ENCODE results near the gene ADH7.
"Not testable (repeated sequence)": the region's sequence is repeated elsewhere in the genome, so short reads cannot be mapped to it uniquely, and the experiment has no call there.

The ADH7 gene

DNA sequence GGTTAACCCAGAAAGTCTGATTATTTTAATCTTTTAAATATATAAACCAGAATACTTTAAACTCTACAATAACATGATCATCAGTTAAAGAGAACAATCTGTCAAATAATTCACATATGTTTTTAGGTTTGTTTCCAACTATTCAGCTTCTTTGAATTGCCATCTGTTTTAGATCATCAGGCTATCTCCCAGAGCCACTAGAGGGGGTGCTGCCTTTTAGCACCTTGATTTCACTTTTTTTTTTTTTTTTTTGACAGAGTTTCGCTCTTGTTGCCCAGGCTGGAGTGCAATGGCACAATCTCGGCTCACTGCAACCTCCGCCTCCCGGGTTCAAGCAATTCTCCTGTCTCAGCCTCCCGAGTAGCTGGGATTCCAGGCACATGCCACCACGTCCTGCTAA lies 57.8 kb downstream of the ADH7 start:
- H3K4me3 ChIP-seq (replicated peaks; ENCODE audit: low read depth, low read length); H3K36me3 ChIP-seq (ENCODE audit: control insufficient read depth, insufficient read depth, low read length); DNase-seq (ENCODE audit: extremely low read depth, insufficient read length); H3K27me3 ChIP-seq (replicated peaks; ENCODE audit: control insufficient read depth, insufficient read depth, low read length): not testable (repeated sequence)
- TF ChIP-seq, protein P1, sequence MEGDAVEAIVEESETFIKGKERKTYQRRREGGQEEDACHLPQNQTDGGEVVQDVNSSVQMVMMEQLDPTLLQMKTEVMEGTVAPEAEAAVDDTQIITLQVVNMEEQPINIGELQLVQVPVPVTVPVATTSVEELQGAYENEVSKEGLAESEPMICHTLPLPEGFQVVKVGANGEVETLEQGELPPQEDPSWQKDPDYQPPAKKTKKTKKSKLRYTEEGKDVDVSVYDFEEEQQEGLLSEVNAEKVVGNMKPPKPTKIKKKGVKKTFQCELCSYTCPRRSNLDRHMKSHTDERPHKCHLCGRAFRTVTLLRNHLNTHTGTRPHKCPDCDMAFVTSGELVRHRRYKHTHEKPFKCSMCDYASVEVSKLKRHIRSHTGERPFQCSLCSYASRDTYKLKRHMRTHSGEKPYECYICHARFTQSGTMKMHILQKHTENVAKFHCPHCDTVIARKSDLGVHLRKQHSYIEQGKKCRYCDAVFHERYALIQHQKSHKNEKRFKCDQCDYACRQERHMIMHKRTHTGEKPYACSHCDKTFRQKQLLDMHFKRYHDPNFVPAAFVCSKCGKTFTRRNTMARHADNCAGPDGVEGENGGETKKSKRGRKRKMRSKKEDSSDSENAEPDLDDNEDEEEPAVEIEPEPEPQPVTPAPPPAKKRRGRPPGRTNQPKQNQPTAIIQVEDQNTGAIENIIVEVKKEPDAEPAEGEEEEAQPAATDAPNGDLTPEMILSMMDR (IDR thresholded peaks at IDR 0.05; ENCODE audit: insufficient read depth, low read length, poor library complexity, severe bottlenecking): peak; percentile 53

DNA sequence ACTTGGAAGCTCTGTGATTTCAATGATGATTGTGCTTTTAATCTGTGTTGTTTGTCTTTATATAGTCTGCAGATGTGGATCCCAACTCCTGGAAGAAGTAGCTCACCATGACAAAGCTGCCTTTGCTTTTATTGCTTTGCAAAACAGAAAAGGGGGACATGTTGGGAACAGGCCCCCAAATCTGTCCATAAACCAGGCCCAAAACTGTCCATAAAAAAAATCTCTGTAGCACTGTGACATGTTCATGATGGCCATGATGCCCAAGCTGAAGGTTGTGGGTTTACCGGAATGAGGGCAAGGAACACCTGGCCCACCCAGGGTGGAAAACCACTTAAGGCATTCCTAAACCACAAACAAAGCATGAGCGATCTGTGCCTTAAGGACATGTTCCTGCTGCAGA lies 62.7 kb downstream of the ADH7 start:
- H3K4me3 ChIP-seq (replicated peaks; ENCODE audit: low read depth, low read length); H3K27me3 ChIP-seq (replicated peaks; ENCODE audit: control insufficient read depth, insufficient read depth, low read length); DNase-seq (ENCODE audit: extremely low read depth, insufficient read length); H3K36me3 ChIP-seq (ENCODE audit: control insufficient read depth, insufficient read depth, low read length): not testable (repeated sequence)

DNA sequence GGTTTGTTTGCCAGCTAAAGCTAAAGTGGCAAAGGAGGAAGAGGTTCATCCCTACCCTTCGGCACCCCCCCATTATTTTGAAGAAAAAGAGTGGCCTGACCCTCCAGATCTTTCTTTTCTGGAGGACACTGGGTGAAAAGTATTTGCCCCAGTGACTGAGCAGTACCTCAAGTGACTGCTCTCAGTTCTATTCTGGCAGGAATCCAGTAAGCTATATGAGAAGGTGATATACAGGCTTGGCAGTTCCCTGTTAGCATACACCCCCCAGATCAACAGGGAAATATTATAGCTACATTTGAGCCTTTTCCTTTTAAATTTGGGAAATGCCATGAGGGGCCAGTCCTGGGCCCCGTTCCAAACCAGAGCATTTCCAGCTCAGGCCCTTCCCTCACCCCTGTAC lies 67.3 kb downstream of the ADH7 start:
- not testable (repeated sequence) for H3K36me3 ChIP-seq (ENCODE audit: control insufficient read depth, insufficient read depth, low read length); DNase-seq (ENCODE audit: extremely low read depth, insufficient read length); H3K4me3 ChIP-seq (replicated peaks; ENCODE audit: low read depth, low read length); H3K27me3 ChIP-seq (replicated peaks; ENCODE audit: control insufficient read depth, insufficient read depth, low read length)

DNA sequence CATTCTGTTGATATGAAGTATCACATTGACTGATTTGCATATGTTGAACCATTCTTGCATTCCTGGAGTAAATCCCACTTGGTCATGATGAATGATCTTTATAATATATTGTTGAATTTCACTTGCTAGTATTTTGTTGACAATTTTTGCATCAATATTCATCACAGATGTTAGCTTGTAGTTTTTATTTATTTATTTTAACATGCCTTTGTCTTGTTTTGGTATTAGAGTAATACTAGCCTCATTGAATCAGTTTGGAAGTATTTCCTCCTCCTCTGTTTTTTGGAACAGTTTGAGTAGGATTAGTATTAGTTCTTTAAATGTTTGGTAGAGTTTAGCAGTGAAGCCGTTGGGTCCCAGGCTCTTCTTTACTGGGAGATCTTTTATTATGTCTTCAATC lies 68.7 kb downstream of the ADH7 start:
- H3K36me3 ChIP-seq (ENCODE audit: control insufficient read depth, insufficient read depth, low read length): no peaks in the 10 kb centered on the region
- TF ChIP-seq, protein P1 (IDR thresholded peaks at IDR 0.05; ENCODE audit: insufficient read depth, low read length, poor library complexity, severe bottlenecking): no peak
- DNase-seq (ENCODE audit: extremely low read depth, insufficient read length): no peak
- H3K4me3 ChIP-seq (replicated peaks; ENCODE audit: low read depth, low read length): no peak overlapping the region
- no peaks in the 10 kb centered on the region for H3K27me3 ChIP-seq (replicated peaks; ENCODE audit: control insufficient read depth, insufficient read depth, low read length)

DNA sequence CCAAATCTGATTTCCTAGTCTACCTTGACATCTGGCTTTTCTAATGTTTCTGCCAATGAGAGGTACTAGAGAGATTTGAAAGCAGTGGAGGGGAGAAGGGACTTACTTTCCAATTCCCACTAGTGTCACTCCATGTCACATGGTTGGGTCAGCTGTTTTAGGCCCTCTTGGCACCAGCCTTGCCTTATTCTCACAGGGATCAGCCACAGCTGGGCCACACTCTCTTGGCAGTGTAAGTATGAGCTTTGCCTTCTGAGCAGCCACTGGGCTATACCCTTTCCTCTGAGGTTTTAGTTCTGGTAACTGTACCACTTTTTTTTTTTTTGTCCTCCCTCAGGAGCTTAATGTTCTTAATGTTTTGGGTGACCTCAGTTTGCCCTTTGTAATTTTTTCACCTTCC lies 72.4 kb downstream of the ADH7 start:
- DNase-seq (ENCODE audit: extremely low read depth, insufficient read length): no peak
- TF ChIP-seq, protein P1 (IDR thresholded peaks at IDR 0.05; ENCODE audit: insufficient read depth, low read length, poor library complexity, severe bottlenecking): no peak
- no peaks in the 10 kb centered on the region for H3K27me3 ChIP-seq (replicated peaks; ENCODE audit: control insufficient read depth, insufficient read depth, low read length)
- no peaks in the 10 kb centered on the region for H3K36me3 ChIP-seq (ENCODE audit: control insufficient read depth, insufficient read depth, low read length)
- H3K4me3 ChIP-seq (replicated peaks; ENCODE audit: low read depth, low read length): no peak overlapping the region
